OCI-M2 (cell line): ENCODE results near the gene ZIK1.
A peak's percentile ranks its signal among the peaks of the same experiment; 100 is the strongest.

Experiments used
- DNase-seq: peaks from one replicate; lab custom pipeline; 2025; ENCODE audit not compliant: unreplicated experiment; lab: John Stamatoyannopoulos, UW

ZIK1 gene

GRCh38 chr19:57583521-57584416, at the start of gene ZIK1:
ZIK1 (plus strand) TSS chr19:57584145; CDS start chr19:57584357, 212 bp downstream.
- DNase-seq = no peak

- DNase-seq = no peak
Measured at GRCh38 chr19:57537953-57538547, 45.9 kb upstream of the ZIK1 start.

GRCh38 chr19:57546513-57546912, 37.4 kb upstream of the ZIK1 start:
- no peak for DNase-seq

- DNase-seq = no peak
Measured at GRCh38 chr19:57552432-57552831, 31.5 kb upstream of the ZIK1 start.

- no peak for DNase-seq
Measured at GRCh38 chr19:57557659-57558058, 26.3 kb upstream of the ZIK1 start.

GRCh38 chr19:57558525-57558924, 25.4 kb upstream of the ZIK1 start:
- no peak for DNase-seq

- no peak for DNase-seq
Measured at GRCh38 chr19:57559008-57559403, 24.9 kb upstream of the ZIK1 start.

GRCh38 chr19:57559404-57560025, 24.4 kb upstream of the ZIK1 start, which contains the start of gene ZNF550:
ZNF550 (minus strand) TSS chr19:57559863; CDS start chr19:57559682, 181 bp downstream.
- DNase-seq = no peak

- DNase-seq = no peak
Measured at GRCh38 chr19:57560049-57560491, 23.9 kb upstream of the ZIK1 start.

- no peak for DNase-seq
Measured at GRCh38 chr19:57563547-57563946, 20.4 kb upstream of the ZIK1 start.

- DNase-seq = no peak
Measured at GRCh38 chr19:57566396-57567265, 17.3 kb upstream of the ZIK1 start.

GRCh38 chr19:57570707-57571106, 13.2 kb upstream of the ZIK1 start:
- DNase-seq = no peak

- DNase-seq = no peak
Measured at GRCh38 chr19:57572415-57572947, 11.5 kb upstream of the ZIK1 start.

GRCh38 chr19:57576661-57577060, 7.3 kb upstream of the ZIK1 start:
- no peak for DNase-seq

- DNase-seq = peak; percentile 90
Measured at GRCh38 chr19:57578487-57579205, 5.3 kb upstream of the ZIK1 start, which contains the start of gene ZNF416. ZNF416 (minus strand) TSS chr19:57578911; CDS start chr19:57578704, 207 bp downstream.

GRCh38 chr19:57583104-57583520, 833 bp upstream of the ZIK1 start:
- DNase-seq = no peak

GRCh38 chr19:57587529-57587928, 3.6 kb downstream of the ZIK1 start:
- no peak for DNase-seq

- DNase-seq = no peak
Measured at GRCh38 chr19:57599377-57599760, 15.4 kb downstream of the ZIK1 start.

GRCh38 chr19:57599761-57600383, 15.9 kb downstream of the ZIK1 start, which contains the start of gene ZNF530:
ZNF530 (plus strand) TSS chr19:57599885; CDS start chr19:57604346, 4,461 bp downstream.
- DNase-seq = peak; percentile 87
